SK-N-SH treated with all-trans-retinoic acid at 6 μM for 48 hours (cell line): ENCODE results near the gene ZNF524.

Experiments used
- ARNTL ChIP-seq: fragments of 450-650 bp; formaldehyde crosslinking; IDR thresholded peaks from 2 replicates; pipeline ENCODE4 v1.5.0; 2020; ENCODE audit warnings: low read depth, mild to moderate bottlenecking, moderate library complexity, borderline replicate concordance
- CREB5 ChIP-seq: fragments of 250-450 bp; sonication (Bioruptor Pico); IDR thresholded peaks from 2 replicates; pipeline ENCODE4 v1.5.1; 2020; ENCODE audit warnings: low read depth, mild to moderate bottlenecking, moderate library complexity
- CSDC2 ChIP-seq: fragments of 250-450 bp; sonication (Bioruptor Pico); IDR thresholded peaks from 2 replicates; pipeline ENCODE4 v1.5.0; 2020; ENCODE audit warnings: mild to moderate bottlenecking, moderate library complexity
- GLIS3 ChIP-seq: fragments of 250-450 bp; sonication (Bioruptor Pico); IDR thresholded peaks from 2 replicates; pipeline ENCODE4 v1.5.0; 2020; ENCODE audit warnings: mild to moderate bottlenecking, moderate library complexity
- ISL1 ChIP-seq: fragments of 250-450 bp; sonication (Bioruptor Pico); IDR thresholded peaks from 2 replicates; pipeline ENCODE4 v2.1.2; 2022; ENCODE audit warnings: mild to moderate bottlenecking, moderate library complexity
- PATZ1 ChIP-seq: fragments of 250-450 bp; sonication (Bioruptor Pico); IDR thresholded peaks from 2 replicates; pipeline ENCODE4 v1.8.0; 2020; ENCODE audit warnings: mild to moderate bottlenecking, moderate library complexity, borderline replicate concordance
- TCF4 ChIP-seq: fragments of 250-450 bp; sonication (Bioruptor Pico); IDR thresholded peaks from 2 replicates; pipeline ENCODE4 v1.8.0; 2021; ENCODE audit warnings: mild to moderate bottlenecking, moderate library complexity, borderline replicate concordance
- ZFP3 ChIP-seq: fragments of 250-450 bp; sonication (Bioruptor Pico); IDR thresholded peaks from 2 replicates; pipeline ENCODE4 v1.5.0; 2020; ENCODE audit warnings: mild to moderate bottlenecking, moderate library complexity
- ZFP30 ChIP-seq: fragments of 450-650 bp; formaldehyde crosslinking; IDR thresholded peaks from 2 replicates; pipeline ENCODE4 v1.5.0; 2022; ENCODE audit warnings: mild to moderate bottlenecking, moderate library complexity
- ZNF70 ChIP-seq: fragments of 450-650 bp; formaldehyde crosslinking; IDR thresholded peaks from 2 replicates; pipeline ENCODE4 v1.5.0; 2020; ENCODE audit warnings: mild to moderate bottlenecking, moderate library complexity

- no peak for TF ChIP-seq ISL1 (CRISPR knock-in tag)
- no peak for TF ChIP-seq CSDC2 (CRISPR knock-in tag)
- TF ChIP-seq CREB5 (CRISPR knock-in tag), result no peak
- TF ChIP-seq TCF4 (CRISPR knock-in tag), result no peak
- TF ChIP-seq ZFP3 (CRISPR knock-in tag), result no peak
- no peak for TF ChIP-seq ZNF70
- no peak for TF ChIP-seq PATZ1 (CRISPR knock-in tag)
- TF ChIP-seq GLIS3 (CRISPR knock-in tag), result no peak
- no peak for TF ChIP-seq ZFP30 (CRISPR knock-in tag)
- TF ChIP-seq ARNTL, result no peak
Measured at GRCh38 chr19:55621205-55621672, 21.2 kb downstream of the ZNF524 start.
